Activated T-cell treated with anti-CD3 and anti-CD28 coated beads, Interleukin-2, amount 50 U/mL, for 48 hours (primary cell): ENCODE measurements around the gene CTIF.

Source experiments
- DNase-seq, 2 experiments: peaks; one replicate each; pipeline ENCODE4 v3.0.0-alpha.2; 2020

Gene CTIF

GRCh38 chr18:48554610-48555400 lies 16.0 kb downstream of the CTIF start:
- no peak for DNase-seq

GRCh38 chr18:48555465-48555995 lies 16.7 kb downstream of the CTIF start:
- no peak for DNase-seq

- DNase-seq, result no peak
These were observed 18.9 kb downstream of the CTIF start for GRCh38 chr18:48557640-48558174.

- DNase-seq, result no peak
These were observed 19.4 kb downstream of the CTIF start for GRCh38 chr18:48558248-48558647.

- no peak for DNase-seq
These were observed 21.7 kb downstream of the CTIF start for GRCh38 chr18:48560491-48560890.

- no peak for DNase-seq
These were observed 23.2 kb downstream of the CTIF start for GRCh38 chr18:48562075-48562474.

GRCh38 chr18:48563027-48563426 lies 24.2 kb downstream of the CTIF start:
- DNase-seq, result no peak

- no peak for DNase-seq
These were observed 25.3 kb downstream of the CTIF start for GRCh38 chr18:48564139-48564538.

GRCh38 chr18:48565105-48565504 lies 26.3 kb downstream of the CTIF start:
- no peak for DNase-seq

- DNase-seq, result no peak
These were observed 27.8 kb downstream of the CTIF start for GRCh38 chr18:48566589-48566988.

- DNase-seq, result no peak
These were observed 28.6 kb downstream of the CTIF start for GRCh38 chr18:48567388-48567787.

GRCh38 chr18:48569139-48569914 lies 30.5 kb downstream of the CTIF start:
- no peak for DNase-seq

- DNase-seq, result no peak
These were observed 31.1 kb downstream of the CTIF start for GRCh38 chr18:48569915-48570264.

- no peak for DNase-seq
These were observed 31.5 kb downstream of the CTIF start for GRCh38 chr18:48570313-48570712.

GRCh38 chr18:48571639-48572384 lies 33.0 kb downstream of the CTIF start:
- DNase-seq, result no peak

GRCh38 chr18:48572402-48573126 lies 33.7 kb downstream of the CTIF start:
- no peak for DNase-seq

GRCh38 chr18:48573632-48574283 lies 34.9 kb downstream of the CTIF start:
- DNase-seq, result no peak

GRCh38 chr18:48574667-48575300 lies 36.0 kb downstream of the CTIF start:
- DNase-seq, result no peak

GRCh38 chr18:48575301-48575657 lies 36.4 kb downstream of the CTIF start:
- no peak for DNase-seq

- DNase-seq, result no peak
These were observed 37.0 kb downstream of the CTIF start for GRCh38 chr18:48575658-48576456.

GRCh38 chr18:48576457-48576771 lies 37.6 kb downstream of the CTIF start:
- DNase-seq, result no peak
